SK-N-SH (cell line): ENCODE measurements around the gene SPO11.

ENCODE experiments used
- CHD2 ChIP-seq: fragments of 150-350 bp; IDR thresholded peaks from 2 replicates; pipeline ENCODE4 v1.6.1; 2018; ENCODE audit warnings: low read length; ENCODE audit not compliant: partially characterized antibody
- EP300 ChIP-seq, 2 experiments: IDR thresholded peaks; 2 replicates each; pipeline versions ENCODE4 v1.4.0 to v1.6.1; 2012; ENCODE audit warnings: borderline replicate concordance in 1 of 2, low read depth in 1 of 2, low read length in 1 of 2
- FOSL2 ChIP-seq: IDR thresholded peaks from 2 replicates; pipeline ENCODE4 v1.4.0; 2012; ENCODE audit warnings: low read depth, mild to moderate bottlenecking, moderate library complexity, borderline replicate concordance
- JUND ChIP-seq: IDR thresholded peaks from 2 replicates; pipeline ENCODE4 v1.4.0; 2012
- POLR2AphosphoS5 ChIP-seq: IDR thresholded peaks from 2 replicates; pipeline ENCODE4 v1.6.1; 2012; ENCODE audit warnings: low read depth, low read length
- RAD21 ChIP-seq: IDR thresholded peaks from 2 replicates; pipeline ENCODE4 v1.6.1; 2012; ENCODE audit warnings: mild to moderate bottlenecking, low read length
- RFX5 ChIP-seq: IDR thresholded peaks from 2 replicates; pipeline ENCODE4 v1.6.1; 2012; ENCODE audit warnings: mild to moderate bottlenecking, improper control_type of control experiment, low read length
- TAF1 ChIP-seq: IDR thresholded peaks from 2 replicates; pipeline ENCODE4 v1.6.1; 2012; ENCODE audit warnings: low read depth, mild to moderate bottlenecking, low read length, moderate library complexity, borderline replicate concordance
- YY1 ChIP-seq: IDR thresholded peaks from 2 replicates; pipeline ENCODE4 v1.4.0; 2012; ENCODE audit warnings: low read depth, mild to moderate bottlenecking
- TF ChIP-seq, protein P1 (sequence below): fragments of 200-600 bp; sonication (generic); IDR thresholded peaks from 2 replicates; pipeline ENCODE4 v1.6.1; 2017; ENCODE audit warnings: antibody characterized with exemption, mild to moderate bottlenecking, moderate library complexity
- TF ChIP-seq, protein P2 (sequence below): fragments of 150-350 bp; IDR thresholded peaks from 2 replicates; pipeline ENCODE4 v1.6.1; 2017; ENCODE audit warnings: antibody characterized with exemption, low read length, low read depth, borderline replicate concordance

DNA sequence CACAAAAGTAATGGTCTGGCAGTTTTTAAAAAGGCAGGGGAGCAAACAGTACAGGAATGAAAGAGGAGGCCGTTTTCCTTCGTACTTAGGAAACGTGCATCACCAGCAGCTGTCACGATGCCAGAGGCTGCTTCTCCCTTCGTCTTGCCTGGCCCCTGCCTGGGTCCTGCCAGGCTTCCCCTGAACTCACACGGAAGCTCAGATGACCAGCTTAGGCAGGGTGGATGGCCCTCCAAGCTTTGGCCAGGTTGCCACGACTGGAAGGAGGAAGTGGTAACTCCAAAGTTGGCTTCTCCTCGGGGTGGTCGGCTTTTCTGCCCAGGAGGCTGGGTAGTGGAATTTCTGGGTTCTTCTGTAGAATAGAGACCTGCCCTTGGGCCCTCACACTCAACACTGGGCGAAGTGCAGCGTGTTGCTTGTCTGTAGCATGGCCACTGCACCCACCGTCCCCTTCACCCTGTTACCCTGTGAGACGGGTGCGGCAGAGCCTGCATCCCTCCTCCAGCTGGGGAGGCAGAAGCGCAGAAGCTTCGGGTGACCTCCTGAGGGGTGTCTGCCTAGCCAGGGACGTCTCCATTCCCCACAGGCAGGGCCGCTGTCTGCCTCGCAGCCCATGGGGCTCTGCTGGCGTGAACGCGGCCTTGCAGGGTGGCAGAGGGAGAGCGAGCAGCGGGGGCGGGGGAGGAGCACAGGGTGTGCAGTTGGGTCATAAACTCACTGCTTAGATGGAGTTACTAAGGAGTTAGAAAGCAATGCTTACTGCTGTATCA lies 43.2 kb downstream of the SPO11 start:
- TF ChIP-seq, protein P1, sequence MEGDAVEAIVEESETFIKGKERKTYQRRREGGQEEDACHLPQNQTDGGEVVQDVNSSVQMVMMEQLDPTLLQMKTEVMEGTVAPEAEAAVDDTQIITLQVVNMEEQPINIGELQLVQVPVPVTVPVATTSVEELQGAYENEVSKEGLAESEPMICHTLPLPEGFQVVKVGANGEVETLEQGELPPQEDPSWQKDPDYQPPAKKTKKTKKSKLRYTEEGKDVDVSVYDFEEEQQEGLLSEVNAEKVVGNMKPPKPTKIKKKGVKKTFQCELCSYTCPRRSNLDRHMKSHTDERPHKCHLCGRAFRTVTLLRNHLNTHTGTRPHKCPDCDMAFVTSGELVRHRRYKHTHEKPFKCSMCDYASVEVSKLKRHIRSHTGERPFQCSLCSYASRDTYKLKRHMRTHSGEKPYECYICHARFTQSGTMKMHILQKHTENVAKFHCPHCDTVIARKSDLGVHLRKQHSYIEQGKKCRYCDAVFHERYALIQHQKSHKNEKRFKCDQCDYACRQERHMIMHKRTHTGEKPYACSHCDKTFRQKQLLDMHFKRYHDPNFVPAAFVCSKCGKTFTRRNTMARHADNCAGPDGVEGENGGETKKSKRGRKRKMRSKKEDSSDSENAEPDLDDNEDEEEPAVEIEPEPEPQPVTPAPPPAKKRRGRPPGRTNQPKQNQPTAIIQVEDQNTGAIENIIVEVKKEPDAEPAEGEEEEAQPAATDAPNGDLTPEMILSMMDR = no peak
- TF ChIP-seq YY1 = no peak
- no peak for TF ChIP-seq JUND
- no peak for TF ChIP-seq EP300 (IDR thresholded peaks at IDR 0.05; ENCODE audit: borderline replicate concordance in 1 of 2, low read depth in 1 of 2, low read length in 1 of 2)
- TF ChIP-seq RFX5 = no peak
- TF ChIP-seq CHD2 = no peak
- TF ChIP-seq FOSL2 = no peak
- TF ChIP-seq POLR2AphosphoS5 = no peak
- TF ChIP-seq TAF1 = no peak
- no peak for TF ChIP-seq RAD21
- TF ChIP-seq, protein P2, sequence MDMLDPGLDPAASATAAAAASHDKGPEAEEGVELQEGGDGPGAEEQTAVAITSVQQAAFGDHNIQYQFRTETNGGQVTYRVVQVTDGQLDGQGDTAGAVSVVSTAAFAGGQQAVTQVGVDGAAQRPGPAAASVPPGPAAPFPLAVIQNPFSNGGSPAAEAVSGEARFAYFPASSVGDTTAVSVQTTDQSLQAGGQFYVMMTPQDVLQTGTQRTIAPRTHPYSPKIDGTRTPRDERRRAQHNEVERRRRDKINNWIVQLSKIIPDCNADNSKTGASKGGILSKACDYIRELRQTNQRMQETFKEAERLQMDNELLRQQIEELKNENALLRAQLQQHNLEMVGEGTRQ = no peak
